GM19372 (cell line): ENCODE data around the gene KLHL25.
"Not testable (repeated sequence)": the region's sequence is repeated elsewhere in the genome, so short reads cannot be mapped to it uniquely, and the experiment has no call there.

Experiments used
- ATAC-seq: cut with Tn5 transposase; IDR thresholded peaks from one replicate; pipeline ENCODE4 v1.9.1; 2021; ENCODE audit warnings: mild to moderate bottlenecking, low read depth, moderate library complexity; ENCODE audit not compliant: unreplicated experiment

The KLHL25 gene, protein sequence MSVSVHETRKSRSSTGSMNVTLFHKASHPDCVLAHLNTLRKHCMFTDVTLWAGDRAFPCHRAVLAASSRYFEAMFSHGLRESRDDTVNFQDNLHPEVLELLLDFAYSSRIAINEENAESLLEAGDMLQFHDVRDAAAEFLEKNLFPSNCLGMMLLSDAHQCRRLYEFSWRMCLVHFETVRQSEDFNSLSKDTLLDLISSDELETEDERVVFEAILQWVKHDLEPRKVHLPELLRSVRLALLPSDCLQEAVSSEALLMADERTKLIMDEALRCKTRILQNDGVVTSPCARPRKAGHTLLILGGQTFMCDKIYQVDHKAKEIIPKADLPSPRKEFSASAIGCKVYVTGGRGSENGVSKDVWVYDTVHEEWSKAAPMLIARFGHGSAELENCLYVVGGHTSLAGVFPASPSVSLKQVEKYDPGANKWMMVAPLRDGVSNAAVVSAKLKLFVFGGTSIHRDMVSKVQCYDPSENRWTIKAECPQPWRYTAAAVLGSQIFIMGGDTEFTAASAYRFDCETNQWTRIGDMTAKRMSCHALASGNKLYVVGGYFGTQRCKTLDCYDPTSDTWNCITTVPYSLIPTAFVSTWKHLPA

GRCh38 chr15:85794598-85795336, at the start of gene KLHL25:
TSS of gene KLHL25 (minus strand) at chr15:85794925. CDS start at chr15:85769810, 25,115 bp downstream.
- peak; percentile 97 for ATAC-seq

- ATAC-seq = no peak
Observed at GRCh38 chr15:85840802-85841152, 46.1 kb upstream of the KLHL25 start.

GRCh38 chr15:85840079-85840801, 45.5 kb upstream of the KLHL25 start:
- ATAC-seq = peak; percentile 99

DNA sequence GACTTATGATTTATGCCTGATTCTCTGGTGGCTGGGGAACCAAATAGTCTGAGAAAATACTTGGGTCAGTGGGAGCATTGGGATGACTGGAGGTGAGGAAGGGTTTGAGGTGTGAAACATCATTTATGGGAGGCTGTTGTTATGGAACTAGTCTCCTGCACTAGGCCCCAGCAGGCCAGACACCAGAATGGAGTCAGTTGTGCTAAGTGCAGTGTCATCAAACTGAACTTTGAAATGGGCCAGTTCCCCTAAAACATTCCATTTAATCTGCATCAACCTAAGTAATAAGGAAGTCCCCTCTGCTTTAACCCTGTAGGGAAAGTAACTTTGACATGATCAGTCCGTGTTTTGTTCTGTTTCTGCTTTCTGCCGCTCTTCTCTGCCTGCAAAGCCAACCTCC, 44.9 kb upstream of the KLHL25 start:
- no peak for ATAC-seq

GRCh38 chr15:85838655-85839054, 43.9 kb upstream of the KLHL25 start:
- ATAC-seq = no peak

- ATAC-seq = no peak
Observed at GRCh38 chr15:85837881-85838280, 43.2 kb upstream of the KLHL25 start.

GRCh38 chr15:85837011-85837433, 42.3 kb upstream of the KLHL25 start:
- no peak for ATAC-seq

GRCh38 chr15:85834651-85835050, 39.9 kb upstream of the KLHL25 start:
- ATAC-seq = no peak

- no peak for ATAC-seq
Observed at GRCh38 chr15:85832394-85832793, 37.7 kb upstream of the KLHL25 start.

- no peak for ATAC-seq
Observed at GRCh38 chr15:85831415-85832113, 36.8 kb upstream of the KLHL25 start.

GRCh38 chr15:85829754-85830153, 35.0 kb upstream of the KLHL25 start:
- not testable (repeated sequence) for ATAC-seq

DNA sequence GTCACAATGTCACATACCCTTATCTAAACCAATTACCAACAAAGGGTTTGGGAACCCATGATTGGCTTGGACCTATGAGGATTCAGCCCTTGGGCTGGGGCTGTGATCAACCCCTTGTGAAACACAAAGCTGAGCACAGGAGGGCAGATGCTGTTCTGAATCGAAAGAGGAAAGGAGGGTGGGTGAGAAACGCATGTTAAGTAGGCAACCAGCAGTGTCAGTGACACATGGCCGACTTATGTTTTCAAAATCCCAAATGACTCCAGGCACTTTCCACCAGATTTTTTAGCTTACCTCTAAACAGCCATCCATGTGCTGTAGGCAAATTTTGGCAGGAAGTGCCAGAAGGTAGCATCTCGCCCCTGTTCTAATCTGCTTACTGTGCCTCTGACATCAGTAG, 34.1 kb upstream of the KLHL25 start:
- ATAC-seq = no peak

DNA sequence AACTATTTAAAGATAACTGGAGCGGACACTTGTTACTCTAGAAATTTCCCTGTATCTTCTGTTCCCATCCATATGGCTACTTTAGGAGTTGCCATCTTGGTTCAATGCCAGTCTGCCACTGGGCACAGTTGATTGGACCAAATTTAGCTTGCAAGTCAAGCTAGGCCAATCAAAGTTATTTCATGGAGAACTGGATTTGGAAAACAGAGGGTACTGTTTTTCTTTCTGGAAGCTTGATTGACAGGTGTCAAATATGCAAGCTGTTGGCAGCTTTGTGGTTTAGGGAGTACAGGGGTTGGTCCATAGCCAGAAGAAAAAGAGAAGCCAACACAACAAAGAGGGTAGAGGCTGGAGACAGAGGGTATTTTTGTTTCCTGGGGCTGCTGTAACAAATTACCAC, 33.4 kb upstream of the KLHL25 start:
- no peak for ATAC-seq

- no peak for ATAC-seq
Observed at GRCh38 chr15:85826756-85827515, 32.2 kb upstream of the KLHL25 start.

GRCh38 chr15:85825719-85826118, 31.0 kb upstream of the KLHL25 start:
- no peak for ATAC-seq

- ATAC-seq = no peak
Observed at GRCh38 chr15:85825118-85825517, 30.4 kb upstream of the KLHL25 start.

- no peak for ATAC-seq
Observed at GRCh38 chr15:85821545-85821944, 26.8 kb upstream of the KLHL25 start.

DNA sequence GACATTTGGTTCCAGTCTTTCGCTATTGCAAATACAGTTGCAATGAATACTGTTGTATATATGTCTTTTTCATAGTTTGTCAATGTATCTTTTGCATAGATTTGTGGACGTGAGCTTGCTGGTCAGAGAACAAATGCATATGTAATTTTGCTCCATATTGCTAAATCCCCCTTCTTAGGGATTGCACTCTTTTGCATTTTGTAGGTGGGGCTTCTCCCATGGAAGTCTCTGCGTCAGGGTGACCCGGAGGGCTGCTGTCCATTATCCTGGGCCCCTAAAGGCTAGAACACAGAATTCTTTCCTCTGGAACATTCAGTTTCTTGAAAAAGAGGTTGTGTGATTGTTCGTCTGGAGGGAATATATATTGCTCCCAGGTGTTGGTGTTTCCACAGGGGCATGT, 25.2 kb upstream of the KLHL25 start:
- ATAC-seq = no peak

- no peak for ATAC-seq
Observed at GRCh38 chr15:85813234-85813633, 18.5 kb upstream of the KLHL25 start.

DNA sequence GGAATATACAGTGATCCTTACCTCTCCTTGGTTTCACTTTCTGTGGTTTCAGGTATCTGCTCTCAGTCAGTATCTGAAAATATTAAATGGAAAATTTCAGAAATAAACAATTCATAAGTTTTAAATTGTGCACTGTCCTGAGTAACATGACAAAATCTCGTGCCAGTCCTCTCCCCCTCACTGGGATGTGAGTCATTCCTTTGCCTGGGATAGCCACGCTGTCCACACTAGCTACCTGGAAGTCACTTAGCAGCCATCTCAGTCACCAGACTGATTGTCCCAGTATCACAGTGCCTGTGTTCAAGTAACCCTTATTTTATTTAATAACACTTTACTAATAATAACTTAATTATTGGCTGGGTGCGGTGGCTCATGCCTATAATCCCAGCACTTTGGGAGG, 15.3 kb upstream of the KLHL25 start:
- no peak for ATAC-seq
